ENCODE data around the gene DIRAS3.

DIRAS3 gene

GRCh38 chr1:68049941-68050878 lies at the start of gene DIRAS3:
Gene DIRAS3, minus strand, starts transcription at chr1:68050627. Its CDS starts 3,330 bp downstream, at chr1:68047297.
- peak within 1 kb of the TSS; percentile 81 to 86 (median 85) for H3K4me3 Mint-ChIP-seq
- H3K27ac Mint-ChIP-seq, result no peak within 1 kb of the TSS
- peaks cover 4% of the 10 kb centered on the region for H3K4me1 Mint-ChIP-seq
- H3K27me3 Mint-ChIP-seq (ENCODE audit: low read depth), result peaks cover 31% of the 10 kb centered on the region
- H3K36me3 Mint-ChIP-seq (ENCODE audit: low read depth), result no peaks in the 10 kb centered on the region
- no peak for TF ChIP-seq CTCF (IDR thresholded peaks at IDR 0.05; ENCODE audit: unreplicated experiment in 3 of 3)
- H3K9me3 Mint-ChIP-seq, result no peaks in the 10 kb centered on the region

- peaks cover 31% of the 10 kb centered on the region for H3K36me3 Mint-ChIP-seq (ENCODE audit: low read depth)
- TF ChIP-seq CTCF (IDR thresholded peaks at IDR 0.05; ENCODE audit: unreplicated experiment in 3 of 3), result no peak
- H3K27ac Mint-ChIP-seq, result no peak overlapping the region
- H3K9me3 Mint-ChIP-seq, result peaks cover 33% of the 10 kb centered on the region
- H3K27me3 Mint-ChIP-seq (ENCODE audit: low read depth), result no peaks in the 10 kb centered on the region
- no peak overlapping the region for H3K4me3 Mint-ChIP-seq
- no peaks in the 10 kb centered on the region for H3K4me1 Mint-ChIP-seq
Observed at GRCh38 chr1:68093737-68094136, 43.3 kb upstream of the DIRAS3 start.

- H3K9me3 Mint-ChIP-seq, result peaks cover 22% of the 10 kb centered on the region
- TF ChIP-seq CTCF (IDR thresholded peaks at IDR 0.05; ENCODE audit: unreplicated experiment in 3 of 3), result no peak
- H3K27me3 Mint-ChIP-seq (ENCODE audit: low read depth), result no peaks in the 10 kb centered on the region
- H3K27ac Mint-ChIP-seq, result no peak overlapping the region
- peaks cover 7% of the 10 kb centered on the region for H3K36me3 Mint-ChIP-seq (ENCODE audit: low read depth)
- no peak overlapping the region for H3K4me3 Mint-ChIP-seq
- no peaks in the 10 kb centered on the region for H3K4me1 Mint-ChIP-seq
Observed at GRCh38 chr1:68087184-68087583, 36.8 kb upstream of the DIRAS3 start.

- no peaks in the 10 kb centered on the region for H3K4me1 Mint-ChIP-seq
- H3K36me3 Mint-ChIP-seq (ENCODE audit: low read depth), result peaks cover 3% of the 10 kb centered on the region
- H3K4me3 Mint-ChIP-seq, result no peak overlapping the region
- no peak for TF ChIP-seq CTCF (IDR thresholded peaks at IDR 0.05; ENCODE audit: unreplicated experiment in 3 of 3)
- H3K9me3 Mint-ChIP-seq, result peaks cover 11% of the 10 kb centered on the region
- no peak overlapping the region for H3K27ac Mint-ChIP-seq
- no peaks in the 10 kb centered on the region for H3K27me3 Mint-ChIP-seq (ENCODE audit: low read depth)
Observed at GRCh38 chr1:68085752-68086151, 35.3 kb upstream of the DIRAS3 start.

GRCh38 chr1:68083686-68084085 lies 33.3 kb upstream of the DIRAS3 start:
- no peaks in the 10 kb centered on the region for H3K36me3 Mint-ChIP-seq (ENCODE audit: low read depth)
- no peaks in the 10 kb centered on the region for H3K27me3 Mint-ChIP-seq (ENCODE audit: low read depth)
- no peaks in the 10 kb centered on the region for H3K4me1 Mint-ChIP-seq
- peaks cover 3% of the 10 kb centered on the region for H3K9me3 Mint-ChIP-seq
- no peak overlapping the region for H3K4me3 Mint-ChIP-seq
- no peak for TF ChIP-seq CTCF (IDR thresholded peaks at IDR 0.05; ENCODE audit: unreplicated experiment in 3 of 3)
- no peak overlapping the region for H3K27ac Mint-ChIP-seq

Measured in nephron (organoid).